HG02571 (cell line): ENCODE measurements around the gene RXRG.
"Not testable (repeated sequence)": the region's sequence is repeated elsewhere in the genome, so short reads cannot be mapped to it uniquely, and the experiment has no call there.

Experiments used
- ATAC-seq: cut with Tn5 transposase; IDR thresholded peaks from one replicate; pipeline ENCODE4 v1.9.1; 2021; ENCODE audit warnings: mild to moderate bottlenecking, moderate library complexity; ENCODE audit not compliant: unreplicated experiment

RXRG gene

GRCh38 chr1:165444897-165445370 is at the start of gene RXRG:
Gene RXRG, minus strand, starts transcription at chr1:165445126. Its CDS starts 233 bp downstream, at chr1:165444893.
- ATAC-seq: no peak

- no peak for ATAC-seq
These were observed 48.0 kb upstream of the RXRG start for GRCh38 chr1:165492845-165493373.

DNA sequence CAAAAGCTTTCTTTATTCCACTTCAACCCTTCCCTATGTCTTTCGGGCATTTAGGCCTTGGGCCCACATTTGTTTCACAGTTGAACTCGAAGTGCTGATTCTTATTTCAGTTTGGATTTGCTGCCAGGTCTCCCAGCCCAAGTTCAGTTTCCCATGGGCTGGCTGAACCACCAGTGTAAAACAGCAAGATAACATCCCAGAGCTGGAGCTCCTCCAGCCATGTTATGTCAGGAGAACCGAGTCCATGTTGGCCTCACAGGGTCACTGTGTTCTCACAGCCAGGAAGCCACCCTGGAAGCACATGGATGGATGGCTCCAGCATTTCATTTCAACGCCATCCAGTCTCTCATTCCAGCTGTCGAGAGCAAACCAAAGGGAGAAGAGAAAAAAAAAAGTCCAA is 45.2 kb upstream of the RXRG start:
- ATAC-seq: no peak

DNA sequence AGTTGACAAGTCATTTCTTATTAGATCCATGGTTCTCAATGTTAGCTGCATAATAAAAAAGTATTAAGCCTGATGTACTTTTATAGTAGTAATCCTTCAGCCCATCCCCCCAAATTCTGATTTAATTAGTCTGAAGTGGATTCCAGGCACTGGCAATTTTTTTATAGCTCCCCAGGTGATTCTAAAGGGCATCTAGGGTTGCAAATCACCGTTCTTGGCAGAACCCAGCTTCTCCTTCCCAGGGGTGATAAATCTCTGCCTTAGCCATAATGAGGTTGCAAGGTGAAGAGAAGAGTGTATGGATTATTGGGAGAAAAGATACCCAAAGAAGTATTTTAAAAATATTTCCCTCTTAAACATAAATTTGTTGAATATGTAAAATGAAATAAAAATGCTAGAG is 43.0 kb upstream of the RXRG start:
- ATAC-seq: no peak

- no peak for ATAC-seq
These were observed 41.7 kb upstream of the RXRG start for GRCh38 chr1:165486663-165487062.

GRCh38 chr1:165485716-165486115 is 40.8 kb upstream of the RXRG start:
- no peak for ATAC-seq

- ATAC-seq: no peak
These were observed 39.6 kb upstream of the RXRG start for GRCh38 chr1:165484532-165484931.

DNA sequence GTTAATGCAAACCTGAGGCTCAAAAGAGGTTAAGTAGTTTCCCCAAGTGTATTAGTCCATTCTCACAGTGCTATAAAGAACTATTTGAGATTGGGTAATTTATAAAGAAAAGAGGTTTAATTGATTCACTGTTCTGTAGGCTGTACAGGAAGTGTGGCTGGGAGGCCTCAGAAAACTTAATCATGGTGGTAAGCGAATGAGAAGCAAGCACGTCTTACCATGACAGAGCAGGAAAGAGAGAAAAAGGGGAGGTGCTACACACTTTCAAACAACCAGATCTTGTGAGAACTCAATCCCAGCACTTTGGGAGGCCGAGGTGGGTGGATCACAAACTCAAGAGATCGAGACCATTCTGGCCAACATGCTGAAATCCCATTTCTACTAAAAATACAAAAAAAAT is 38.5 kb upstream of the RXRG start:
- no peak for ATAC-seq

DNA sequence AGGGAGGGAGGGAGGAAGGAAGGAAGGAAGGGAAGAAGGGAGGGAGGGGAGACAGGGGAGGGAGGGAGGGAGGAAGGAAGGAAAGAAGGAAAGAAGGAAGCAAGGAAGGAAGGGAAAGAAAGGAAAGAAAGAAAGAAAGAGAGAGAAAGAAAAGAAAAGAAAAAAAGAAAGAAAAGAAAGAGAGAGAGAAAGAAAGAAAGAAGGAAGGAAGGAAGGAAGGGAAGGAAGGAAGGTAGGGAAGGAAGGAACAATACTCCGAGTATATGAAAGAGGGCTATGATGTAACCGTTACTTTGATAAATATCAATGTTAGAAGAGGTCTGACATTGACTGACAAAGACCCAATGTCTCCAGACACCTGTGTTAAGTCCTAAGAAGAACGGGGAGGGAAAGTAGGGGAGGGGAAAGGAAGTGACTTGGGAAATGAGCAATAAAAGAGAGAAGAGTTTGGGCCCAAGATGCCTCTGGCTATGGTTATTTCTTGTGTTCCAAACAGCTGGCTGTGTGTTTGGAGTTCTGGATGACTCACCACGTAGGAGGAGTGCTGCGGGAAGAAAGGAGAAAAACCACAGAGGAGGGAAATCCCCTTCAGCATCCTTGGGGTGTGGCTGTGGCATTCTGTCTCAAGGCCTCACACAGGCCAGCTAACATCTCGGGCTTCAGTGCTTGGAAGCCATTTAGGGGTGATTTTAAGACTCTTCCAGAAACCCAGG is 37.0 kb upstream of the RXRG start:
- ATAC-seq: no peak

GRCh38 chr1:165476776-165477175 is 31.9 kb upstream of the RXRG start:
- ATAC-seq: no peak

- ATAC-seq: no peak
These were observed 29.3 kb upstream of the RXRG start for GRCh38 chr1:165474196-165474595.

- ATAC-seq: no peak
These were observed 28.2 kb upstream of the RXRG start for GRCh38 chr1:165473081-165473480.

DNA sequence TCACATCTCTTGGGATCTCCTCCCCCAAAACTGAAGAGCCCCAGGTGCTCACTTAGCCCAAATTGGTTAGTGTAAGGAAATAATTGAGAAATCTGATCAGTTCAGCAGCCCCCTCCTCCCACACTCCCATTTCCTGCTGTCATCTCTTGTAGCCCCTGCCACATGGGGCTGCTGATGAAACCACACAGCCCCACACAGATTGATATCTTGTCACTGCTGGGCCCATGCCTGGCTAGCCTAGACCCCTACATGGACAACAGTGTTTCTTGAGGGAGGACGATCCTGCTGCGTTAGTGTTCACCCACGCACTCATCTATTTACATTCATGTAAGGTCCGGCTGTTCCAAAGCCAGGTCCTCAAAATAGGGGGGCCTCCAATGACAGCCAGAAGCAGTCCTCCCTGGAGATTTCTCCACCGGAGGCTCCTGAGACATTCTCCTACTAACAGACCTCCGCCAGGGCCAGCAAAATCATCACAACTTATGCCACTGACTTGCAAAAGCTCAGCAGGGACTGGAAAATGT is 23.9 kb upstream of the RXRG start:
- no peak for ATAC-seq

DNA sequence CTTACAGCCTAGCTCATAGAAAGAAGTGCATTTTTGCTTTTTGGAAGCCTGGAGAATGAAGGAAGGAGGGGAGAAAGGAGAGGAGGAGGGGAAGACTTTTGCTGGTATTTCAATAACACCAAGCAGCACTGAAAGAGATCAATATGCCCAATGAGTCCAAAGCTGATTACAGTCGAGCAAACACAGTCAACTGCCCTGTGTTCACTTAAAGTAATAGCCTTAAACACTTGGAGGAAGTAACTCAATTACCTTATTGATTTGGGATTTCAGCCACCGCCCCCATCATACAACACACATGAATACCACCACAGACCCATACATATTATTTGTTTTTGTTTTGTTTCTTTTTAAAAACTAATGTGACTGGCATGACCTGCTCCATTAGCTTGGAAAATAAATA is 23.3 kb upstream of the RXRG start:
- ATAC-seq: no peak

- ATAC-seq: no peak
These were observed 22.8 kb upstream of the RXRG start for GRCh38 chr1:165467706-165468105.

GRCh38 chr1:165463978-165464377 is 19.1 kb upstream of the RXRG start:
- ATAC-seq: no peak

DNA sequence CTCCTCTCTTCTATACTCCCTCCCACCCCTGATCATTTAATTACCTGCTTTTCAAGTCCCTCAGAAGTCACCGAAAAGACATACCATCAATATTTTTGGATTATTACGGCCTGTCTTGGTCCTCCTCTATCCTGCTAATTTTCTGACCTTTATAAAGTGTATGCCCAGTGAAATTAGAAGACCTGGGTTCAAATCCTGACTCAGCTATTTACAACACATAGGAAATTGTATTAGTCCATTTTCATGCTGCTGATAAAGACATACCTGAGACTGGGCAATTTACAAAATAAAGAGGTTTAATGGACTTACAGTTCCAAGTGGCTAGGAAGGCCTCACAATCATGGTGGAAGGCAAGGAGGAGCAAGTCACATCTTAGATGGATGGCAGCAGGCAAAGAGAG is 14.8 kb upstream of the RXRG start:
- not testable (repeated sequence) for ATAC-seq

DNA sequence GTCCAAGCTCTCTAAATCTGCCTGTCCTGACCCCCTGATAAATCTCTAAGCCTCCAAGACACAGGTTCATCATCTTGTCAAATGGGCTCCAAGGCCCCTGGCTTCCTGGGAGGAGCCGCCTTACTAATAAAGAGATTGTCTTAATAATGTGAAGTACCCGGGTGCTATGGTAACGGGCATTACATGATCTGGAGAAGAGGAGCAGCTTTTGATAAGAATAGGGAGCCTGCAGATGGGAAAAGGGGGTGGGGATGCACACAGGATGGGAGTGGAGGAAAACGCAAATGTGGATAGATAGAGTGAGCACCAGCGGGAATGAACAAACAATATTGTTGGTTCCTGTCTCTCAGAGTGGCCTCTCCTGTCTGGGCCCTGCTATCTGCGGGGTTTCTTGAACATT is 11.9 kb upstream of the RXRG start:
- ATAC-seq: no peak

DNA sequence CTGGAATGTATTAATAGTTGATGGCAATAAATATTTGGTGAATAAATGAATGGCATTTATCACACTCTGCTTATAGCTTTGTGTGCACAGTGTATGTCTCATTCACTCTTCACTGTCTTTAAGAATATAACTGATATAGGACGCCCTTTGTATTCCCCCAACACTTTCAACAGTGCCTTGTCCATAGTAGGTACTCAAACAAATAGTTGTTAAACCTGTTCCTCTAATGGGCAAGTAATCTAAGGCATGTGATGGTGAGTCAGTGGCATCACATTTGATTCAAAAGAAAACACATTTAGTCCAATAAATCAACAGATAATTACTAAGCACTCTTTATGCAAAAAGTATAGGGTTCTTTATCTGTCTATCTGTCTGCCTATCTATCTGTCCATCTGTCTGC is 11.2 kb upstream of the RXRG start:
- ATAC-seq: no peak

GRCh38 chr1:165455111-165455510 is 10.2 kb upstream of the RXRG start:
- no peak for ATAC-seq

DNA sequence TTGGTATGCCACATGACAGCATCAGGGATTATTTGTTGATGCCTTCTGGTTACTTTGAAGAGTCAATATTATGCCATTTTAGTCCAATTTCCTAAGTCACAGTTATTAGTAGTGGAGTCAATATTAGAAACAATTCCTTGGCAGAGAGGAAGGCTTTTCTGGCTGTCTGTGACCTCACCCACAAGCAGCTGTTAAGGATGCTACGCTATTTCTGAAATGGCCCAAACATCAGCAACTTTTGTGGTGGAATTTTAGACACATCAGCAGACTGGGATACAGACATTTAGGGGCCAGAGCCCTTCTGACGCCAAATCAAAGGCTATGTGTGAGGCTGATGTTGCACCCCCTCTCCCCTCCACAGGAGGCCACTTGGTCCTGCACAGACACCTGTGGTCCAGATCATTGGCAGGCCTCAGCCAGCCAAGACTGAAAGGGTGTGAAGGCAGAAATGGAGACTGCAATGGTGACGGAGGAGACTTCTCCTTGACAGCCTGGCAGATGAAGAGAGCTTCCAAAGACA is 9.2 kb upstream of the RXRG start:
- ATAC-seq: no peak

GRCh38 chr1:165452336-165453130 is 7.6 kb upstream of the RXRG start:
- ATAC-seq: no peak
